SK-N-MC (cell line): Measurements from ENCODE around the gene AAMP.

Experiments used
- EZH2 ChIP-seq: fragments of 200-600 bp; sonication (generic); IDR thresholded peaks from one replicate; pipeline ENCODE4 v1.6.1; 2017; ENCODE audit warnings: antibody characterized with exemption
- POLR2AphosphoS5 ChIP-seq: IDR thresholded peaks from 2 replicates; pipeline ENCODE4 v1.6.1; 2012; ENCODE audit warnings: mild to moderate bottlenecking, low read depth, low read length, borderline replicate concordance

- TF ChIP-seq POLR2AphosphoS5 (no peak), EZH2 (no peak)
These were observed 15.7 kb upstream of the AAMP start for GRCh38 chr2:218285604-218286003.
